Activated naive CD4-positive, alpha-beta T cell treated with anti-CD3 and anti-CD28 coated beads, Interleukin-2, amount 10 ng/mL, durations not matched to agents 7 days and 5 days (primary cell): ENCODE results near the gene RAB27A.
"Not testable (repeated sequence)": the region's sequence is repeated elsewhere in the genome, so short reads cannot be mapped to it uniquely, and the experiment has no call there.

Experiments
- CTCF ChIA-PET: fragments of 350-600 bp; sonication (Branson Sonifier 250); formaldehyde crosslinking; loops from one replicate; lab custom pipeline; 2021; ENCODE audit warnings: antibody characterized with exemption; lab: Charles Lee
- DNase-seq: peaks from one replicate; pipeline ENCODE4 v3.0.0-alpha.2; 2020
- H3K27ac Mint-ChIP-seq: one replicate; pipeline ENCODE4 v1.8.0; 2021; ENCODE audit warnings: mild to moderate bottlenecking, moderate library complexity, mixed read lengths
- H3K27me3 Mint-ChIP-seq: one replicate; pipeline ENCODE4 v1.8.0; 2021; ENCODE audit warnings: mild to moderate bottlenecking, mixed read lengths
- H3K36me3 Mint-ChIP-seq: one replicate; pipeline ENCODE4 v1.8.0; 2021; ENCODE audit warnings: mixed read lengths
- H3K4me1 Mint-ChIP-seq: one replicate; pipeline ENCODE4 v1.8.0; 2021; ENCODE audit warnings: mixed read lengths
- H3K4me3 Mint-ChIP-seq: one replicate; pipeline ENCODE4 v1.8.0; 2021; ENCODE audit warnings: mild to moderate bottlenecking, moderate library complexity, mixed read lengths
- H3K9me3 Mint-ChIP-seq: one replicate; pipeline ENCODE4 v1.8.0; 2021; ENCODE audit warnings: mixed read lengths

Gene RAB27A

DNA sequence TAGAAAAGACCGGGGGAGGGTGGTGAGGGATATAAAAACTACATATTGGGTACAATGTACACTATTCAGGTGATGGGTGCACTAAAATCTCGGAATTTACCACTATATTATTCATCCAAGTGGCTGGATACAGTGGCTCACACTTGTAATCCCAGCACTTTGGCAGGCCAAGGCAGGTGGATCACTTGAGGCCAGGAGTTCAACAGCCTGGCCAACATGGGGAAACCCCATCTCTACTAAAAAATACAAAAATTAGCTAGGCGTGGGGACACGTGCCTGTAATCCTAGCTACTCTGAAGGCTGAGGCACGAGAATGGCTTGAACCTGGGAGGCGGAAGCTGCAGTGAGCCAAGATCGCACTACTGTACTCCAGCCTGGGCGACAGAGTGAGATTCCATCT, 37.4 kb downstream of the RAB27A start:
- peaks cover 76% of the 10 kb centered on the region for H3K4me1 Mint-ChIP-seq
- peaks cover 45% of the 10 kb centered on the region for H3K36me3 Mint-ChIP-seq
- H3K27ac Mint-ChIP-seq, result not testable (repeated sequence)

GRCh38 chr15:55250941-55251340, 38.7 kb downstream of the RAB27A start:
- Mint-ChIP-seq H3K4me1 (peaks cover 67% of the 10 kb centered on the region), H3K27me3 (no peaks in the 10 kb centered on the region), H3K27ac (peak overlapping the region; percentile 75), H3K9me3 (no peaks in the 10 kb centered on the region), H3K36me3 (peaks cover 37% of the 10 kb centered on the region), H3K4me3 (no peak overlapping the region)
- CTCF ChIA-PET, result interaction anchor here (0.6 to 1.8 kb wide), 4 partner anchors 10 to 33 kb away, joined by 3 to 4 read pairs (median 4); no protein-coding TSS in a partner anchor
- DNase-seq, result no peak

More for the DNA sequence above, 37.4 kb downstream of the RAB27A start:
- not testable (repeated sequence) for H3K4me3 Mint-ChIP-seq, H3K27me3 Mint-ChIP-seq, DNase-seq, H3K9me3 Mint-ChIP-seq
- CTCF ChIA-PET, result interaction anchor here (1.5 to 1.8 kb wide), 2 partner anchors 21 to 34 kb away, joined by 4 read pairs; no protein-coding TSS in a partner anchor

GRCh38 chr15:55250392-55250791, 39.2 kb downstream of the RAB27A start:
- Mint-ChIP-seq H3K36me3 (peaks cover 32% of the 10 kb centered on the region), H3K4me1 (peaks cover 62% of the 10 kb centered on the region), H3K27me3 (no peaks in the 10 kb centered on the region), H3K9me3 (no peaks in the 10 kb centered on the region), H3K27ac (peak overlapping the region; percentile 75), H3K4me3 (no peak overlapping the region)
- DNase-seq, result no peak
- CTCF ChIA-PET, result interaction anchor here (0.6 to 1.8 kb wide), 5 partner anchors 10 to 33 kb away, joined by 3 to 4 read pairs (median 3); no protein-coding TSS in a partner anchor

DNA sequence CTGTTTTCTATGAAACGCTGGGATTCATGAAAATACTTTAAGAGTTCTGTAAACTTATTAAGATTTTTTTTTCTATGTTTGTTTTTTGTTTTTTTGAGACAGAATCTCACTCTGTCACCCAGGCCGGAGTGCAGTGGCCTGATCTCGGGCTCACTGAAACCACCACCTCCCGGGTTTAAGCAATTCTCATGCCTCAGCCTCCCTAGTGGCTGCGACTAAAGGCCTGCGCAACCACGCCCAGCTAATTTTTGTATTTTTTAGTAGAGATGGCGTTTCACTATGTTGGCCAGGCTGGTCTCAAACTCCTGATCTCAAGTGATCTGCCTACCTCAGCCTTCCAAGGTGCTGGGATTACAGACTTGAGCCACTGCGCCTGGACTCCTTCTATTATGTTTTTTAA, 39.7 kb downstream of the RAB27A start:
- H3K27me3 Mint-ChIP-seq, H3K9me3 Mint-ChIP-seq, DNase-seq, H3K4me3 Mint-ChIP-seq, H3K27ac Mint-ChIP-seq: not testable (repeated sequence)
- peaks cover 59% of the 10 kb centered on the region for H3K4me1 Mint-ChIP-seq
- CTCF ChIA-PET, result interaction anchor here (0.6 to 1.3 kb wide), 2 partner anchors 9 to 33 kb away, joined by 3 read pairs; no protein-coding TSS in a partner anchor
- peaks cover 31% of the 10 kb centered on the region for H3K36me3 Mint-ChIP-seq

- H3K27ac Mint-ChIP-seq, result no peak overlapping the region
- H3K36me3 Mint-ChIP-seq, result peaks cover 34% of the 10 kb centered on the region
- no peaks in the 10 kb centered on the region for H3K27me3 Mint-ChIP-seq
- H3K4me1 Mint-ChIP-seq, result peaks cover 57% of the 10 kb centered on the region
- CTCF ChIA-PET, result interaction anchor here (1.3 kb wide), 1 partner anchor 8 kb away, joined by 3 read pairs; no protein-coding TSS in a partner anchor
- H3K9me3 Mint-ChIP-seq, result no peaks in the 10 kb centered on the region
- DNase-seq, result no peak
- no peak overlapping the region for H3K4me3 Mint-ChIP-seq
Measured at GRCh38 chr15:55248895-55249294, 40.7 kb downstream of the RAB27A start.

DNA sequence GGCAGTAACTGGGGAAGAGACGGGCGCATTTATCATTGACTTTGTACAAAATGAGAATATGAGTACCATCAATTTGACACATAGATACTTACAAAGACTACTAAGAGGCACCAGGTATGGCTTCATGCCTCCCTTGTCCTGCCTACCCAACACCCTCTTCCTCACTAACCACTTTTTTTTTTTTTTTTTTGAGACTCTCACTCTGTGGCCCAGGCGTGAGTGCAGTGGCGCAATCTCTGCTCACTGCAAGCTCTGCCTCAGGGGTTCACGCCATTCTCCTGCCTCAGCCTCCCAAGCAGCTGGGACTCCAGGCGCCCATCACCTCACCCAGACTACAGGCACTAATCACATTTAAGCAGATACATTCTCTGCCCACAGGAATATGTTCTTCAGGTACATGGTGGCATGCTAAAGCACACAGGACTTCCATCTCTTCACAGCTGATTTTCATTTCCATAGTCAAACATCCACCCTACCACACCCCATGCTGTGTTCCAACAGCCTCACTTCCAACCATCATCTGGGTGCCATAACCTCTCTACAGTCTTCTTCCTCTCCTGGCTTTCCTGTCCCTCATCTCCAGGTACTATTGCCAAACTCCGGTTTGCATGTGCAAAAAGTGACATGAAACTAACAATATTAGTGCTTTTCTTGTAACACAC, 41.7 kb downstream of the RAB27A start:
- Mint-ChIP-seq H3K27ac (no peak overlapping the region), H3K4me1 (peaks cover 52% of the 10 kb centered on the region), H3K36me3 (peaks cover 33% of the 10 kb centered on the region), H3K27me3 (no peaks in the 10 kb centered on the region), H3K4me3 (no peak overlapping the region), H3K9me3 (no peaks in the 10 kb centered on the region)
- CTCF ChIA-PET, result no interaction called here
- DNase-seq, result no peak

GRCh38 chr15:55247311-55247710, 42.3 kb downstream of the RAB27A start:
- Mint-ChIP-seq H3K4me1 (peaks cover 56% of the 10 kb centered on the region), H3K36me3 (peaks cover 33% of the 10 kb centered on the region), H3K4me3 (no peak overlapping the region), H3K27me3 (no peaks in the 10 kb centered on the region), H3K27ac (no peak overlapping the region), H3K9me3 (no peaks in the 10 kb centered on the region)
- CTCF ChIA-PET, result interaction anchor here (0.7 kb wide), 1 partner anchor 22 kb away, joined by 4 read pairs; no protein-coding TSS in a partner anchor
- DNase-seq, result no peak

DNA sequence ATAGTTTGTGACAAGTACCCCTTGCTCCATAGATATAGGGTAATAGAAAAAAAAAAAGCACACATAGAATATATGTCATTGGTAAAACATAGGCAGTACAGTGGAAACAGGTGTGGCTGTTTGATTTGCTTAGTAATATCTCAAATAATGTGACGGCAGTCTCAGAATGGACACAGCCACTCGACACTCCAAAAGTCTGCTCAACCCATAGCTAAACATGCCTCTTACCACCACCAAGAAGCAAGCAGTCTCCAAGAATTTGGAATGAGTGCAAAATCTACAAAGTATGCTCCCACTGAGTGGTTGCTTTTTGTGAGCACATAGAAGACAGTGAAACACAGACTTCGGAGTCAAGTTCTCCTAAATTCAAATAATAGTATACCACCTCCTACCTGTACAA, 43.0 kb downstream of the RAB27A start:
- CTCF ChIA-PET, result interaction anchor here (0.6 to 0.7 kb wide), 2 partner anchors 23 to 31 kb away, joined by 3 to 4 read pairs; no protein-coding TSS in a partner anchor
- H3K27ac Mint-ChIP-seq, result no peak overlapping the region
- H3K27me3 Mint-ChIP-seq, result no peaks in the 10 kb centered on the region
- peaks cover 54% of the 10 kb centered on the region for H3K4me1 Mint-ChIP-seq
- no peaks in the 10 kb centered on the region for H3K9me3 Mint-ChIP-seq
- H3K4me3 Mint-ChIP-seq, result no peak overlapping the region
- peaks cover 28% of the 10 kb centered on the region for H3K36me3 Mint-ChIP-seq
- no peak for DNase-seq

GRCh38 chr15:55245059-55245458, 44.6 kb downstream of the RAB27A start:
- no peak for DNase-seq
- Mint-ChIP-seq H3K9me3 (no peaks in the 10 kb centered on the region), H3K4me1 (peaks cover 52% of the 10 kb centered on the region), H3K36me3 (peaks cover 29% of the 10 kb centered on the region), H3K27me3 (no peaks in the 10 kb centered on the region), H3K4me3 (no peak overlapping the region), H3K27ac (no peak overlapping the region)
- CTCF ChIA-PET, result no interaction called here

DNA sequence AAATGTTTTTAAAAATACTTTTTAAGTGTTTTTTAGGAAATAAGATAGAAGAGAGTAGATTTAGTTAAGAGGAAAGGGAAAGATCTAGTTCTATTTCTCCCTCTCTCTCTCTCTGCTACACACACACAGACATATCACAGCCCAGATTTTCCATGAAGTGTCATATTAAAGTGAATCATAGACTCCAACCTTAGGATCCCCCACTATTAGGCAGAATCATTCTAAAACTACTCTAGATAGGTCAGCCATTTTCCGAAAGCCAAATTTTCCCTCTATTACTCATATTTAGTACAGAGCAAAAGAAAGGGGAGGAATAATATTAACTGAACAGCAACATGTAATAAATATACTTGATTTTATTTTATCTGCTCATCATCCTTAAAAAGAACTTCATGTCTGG, 47.7 kb downstream of the RAB27A start:
- Mint-ChIP-seq H3K36me3 (peaks cover 18% of the 10 kb centered on the region), H3K27me3 (no peaks in the 10 kb centered on the region), H3K9me3 (no peaks in the 10 kb centered on the region), H3K4me1 (peaks cover 43% of the 10 kb centered on the region), H3K27ac (no peak overlapping the region), H3K4me3 (no peak overlapping the region)
- CTCF ChIA-PET, result no interaction called here
- no peak for DNase-seq

DNA sequence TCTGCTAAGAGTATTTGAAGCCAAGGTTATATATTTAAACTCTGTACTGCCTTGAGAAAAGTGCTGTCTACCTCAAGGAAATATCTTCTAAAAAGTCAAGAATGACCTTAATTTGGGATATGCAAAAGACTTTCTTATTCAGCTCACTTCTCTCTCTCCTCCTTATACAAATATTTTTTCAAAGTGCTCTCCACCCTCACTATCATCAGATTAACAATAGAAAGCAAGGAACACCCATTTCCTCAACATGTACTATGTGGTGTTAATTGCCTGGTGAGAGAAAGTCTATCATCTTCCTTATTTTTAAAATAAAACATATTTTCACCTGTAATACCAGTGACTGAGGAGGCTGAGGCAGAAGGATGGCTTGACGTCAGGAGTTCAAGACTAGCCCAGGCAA, 48.4 kb downstream of the RAB27A start:
- Mint-ChIP-seq H3K27ac (no peak overlapping the region), H3K27me3 (no peaks in the 10 kb centered on the region), H3K4me3 (no peak overlapping the region), H3K9me3 (no peaks in the 10 kb centered on the region), H3K36me3 (peaks cover 20% of the 10 kb centered on the region), H3K4me1 (peaks cover 42% of the 10 kb centered on the region)
- CTCF ChIA-PET, result interaction anchor here (1.1 to 1.5 kb wide), 3 partner anchors 8 to 46 kb away, joined by 3 to 5 read pairs (median 3); no protein-coding TSS in a partner anchor
- no peak for DNase-seq

GRCh38 chr15:55240125-55240760, 49.4 kb downstream of the RAB27A start:
- no peak overlapping the region for H3K27ac Mint-ChIP-seq
- no peak overlapping the region for H3K4me3 Mint-ChIP-seq
- peaks cover 44% of the 10 kb centered on the region for H3K4me1 Mint-ChIP-seq
- CTCF ChIA-PET, result interaction anchor here (1.1 to 1.5 kb wide), 3 partner anchors 9 to 47 kb away, joined by 3 to 5 read pairs (median 3); no protein-coding TSS in a partner anchor
- peaks cover 24% of the 10 kb centered on the region for H3K36me3 Mint-ChIP-seq
- no peak for DNase-seq
- no peaks in the 10 kb centered on the region for H3K9me3 Mint-ChIP-seq
- no peaks in the 10 kb centered on the region for H3K27me3 Mint-ChIP-seq

- Mint-ChIP-seq H3K36me3 (peaks cover 26% of the 10 kb centered on the region), H3K9me3 (no peaks in the 10 kb centered on the region), H3K4me3 (no peak overlapping the region), H3K27me3 (no peaks in the 10 kb centered on the region), H3K4me1 (peaks cover 40% of the 10 kb centered on the region), H3K27ac (peak overlapping the region; percentile 57)
- CTCF ChIA-PET, result interaction anchor here (1.5 kb wide), 2 partner anchors 10 to 11 kb away, joined by 3 read pairs; no protein-coding TSS in a partner anchor
- no peak for DNase-seq
Measured at GRCh38 chr15:55239440-55240124, 50.0 kb downstream of the RAB27A start.

DNA sequence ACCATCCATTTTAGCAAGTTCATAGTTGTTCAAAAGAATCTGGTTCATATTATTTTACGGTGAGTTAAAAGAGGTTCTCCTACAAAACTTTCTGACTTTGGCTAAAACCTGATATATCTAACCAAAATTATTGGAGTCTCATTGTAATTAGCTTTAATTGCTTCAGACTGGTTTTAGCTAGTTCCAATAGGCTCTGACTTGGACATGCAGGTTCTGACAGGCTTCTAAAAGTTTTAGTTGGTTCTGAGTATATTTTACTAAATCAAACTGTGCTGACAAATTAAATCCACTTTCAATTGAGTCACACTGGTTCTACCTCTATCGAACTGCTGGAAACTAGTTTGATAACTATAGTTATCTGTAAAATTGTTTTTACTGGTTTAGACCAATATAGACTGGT, 50.7 kb downstream of the RAB27A start:
- H3K4me1 Mint-ChIP-seq, result peaks cover 39% of the 10 kb centered on the region
- no peak overlapping the region for H3K27ac Mint-ChIP-seq
- CTCF ChIA-PET, result no interaction called here

More for the DNA sequence above, 50.7 kb downstream of the RAB27A start:
- Mint-ChIP-seq H3K27me3 (no peaks in the 10 kb centered on the region), H3K36me3 (peaks cover 30% of the 10 kb centered on the region), H3K9me3 (no peaks in the 10 kb centered on the region), H3K4me3 (no peak overlapping the region)
- DNase-seq, result no peak
